Kidney (tissue), 22 donors: Measurements from ENCODE around the gene DYNC1LI1. TPM values are rescaled to one million over a fixed set of nuclear protein-coding genes. Genes with fewer than 3 reads are reported as not detected.

Experiments
- DNase-seq, 5 donors: peaks; one replicate each; pipeline ENCODE4 v3.0.0-alpha.2; 2013 to 2020
- FAIRE-seq: peaks from 2 replicates; lab custom pipeline; 2012; peaks lifted over from hg19 to GRCh38; lab: Jason Lieb, UNC
- H3K27ac ChIP-seq, 2 donors: one replicate each; pipeline ENCODE4 v1.7.0; 2013; ENCODE audit warnings: low read depth in 2 of 2, low read length in 2 of 2, inconsistent platforms in 1 of 2
- H3K27me3 ChIP-seq: one replicate; pipeline ENCODE4 v1.7.1; 2013; ENCODE audit warnings: low read length, inconsistent platforms; ENCODE audit not compliant: control insufficient read depth, insufficient read depth
- H3K36me3 ChIP-seq, 3 donors: one replicate each; pipeline versions ENCODE4 v1.7.0 to v1.7.1; 2013; ENCODE audit warnings: low read length in 3 of 3, control low read depth in 1 of 3, inconsistent platforms in 1 of 3; ENCODE audit not compliant: insufficient read depth in 3 of 3, control insufficient read depth in 2 of 3
- H3K4me1 ChIP-seq, 3 donors: one replicate each; pipeline versions ENCODE4 v1.7.0 to v1.7.1; 2013; ENCODE audit warnings: low read length in 3 of 3, inconsistent platforms in 1 of 3, low read depth in 1 of 3; ENCODE audit not compliant: control insufficient read depth in 2 of 3, insufficient read depth in 2 of 3
- H3K4me3 ChIP-seq, 3 donors: one replicate each; pipeline versions ENCODE4 v1.7.0 to v1.8.1; 2013; ENCODE audit warnings: low read length in 3 of 3, control low read depth in 1 of 3, inconsistent platforms in 1 of 3
- H3K9ac ChIP-seq, 3 donors: one replicate each; pipeline versions ENCODE4 v1.7.0 to v1.7.1; 2013; ENCODE audit warnings: low read length in 3 of 3, control low read depth in 1 of 3, inconsistent platforms in 1 of 3
- H3K9me3 ChIP-seq, 3 donors: one replicate each; pipeline versions ENCODE4 v1.7.0 to v1.7.1; 2013; ENCODE audit warnings: low read length in 3 of 3, control low read depth in 1 of 3, inconsistent platforms in 1 of 3; ENCODE audit not compliant: control insufficient read depth in 2 of 3, insufficient read depth in 1 of 3
- intact Hi-C: fragments of 100-400 bp; cut with DNase I; formaldehyde crosslinking; loops from one replicate; pipeline ENCODE4 v1.11.1; 2022
- long read RNA-seq, 10 donors: library from polyadenylated mRNA in 1 of 10; unstranded in 1 of 10; transcript quantifications; one replicate each; pipeline ENCODE4 v2.0.0 and lab custom pipeline, GENCODE V29; 2021 to 2026
- polyA plus RNA-seq: library from polyadenylated mRNA; stranded (reverse); fragments of 350-450 nt; fragmentation: Illumina TruSeq; extraction: RNeasy Lipid Tissue Mini Kit (QIAGEN cat#74804); gene quantifications from one replicate; pipeline ENCODE4 v1.2.3, GENCODE V29; 2014; ENCODE audit warnings: low read depth, low replicate concordance; ENCODE audit not compliant: insufficient read depth
- total RNA-seq: library from RNA; stranded (reverse); fragmentation: NEBNext Ultra II Directional; extraction: Animal tissue kit (Norgen Biotek cat#: 25700); gene quantifications from one replicate; pipeline ENCODE4 v1.2.1, GENCODE V29; 2021
- TF ChIP-seq, protein P1 (sequence below): IDR thresholded peaks from 3 replicates; pipeline ENCODE4 v1.5.1; 2012; ENCODE audit warnings: mild to moderate bottlenecking, moderate library complexity, borderline replicate concordance; ENCODE audit not compliant: insufficient read depth; ENCODE audit errors: extremely low read depth
- donor health status: control.
- donor health status: control.
- donor health status: control.
- donor health status: control.
- donor health status: control.
- donor health status: DM: yes; HTN: yes; CAD: no.
- donor health status: Normal renal cell carcinoma (clear cell type).

The DYNC1LI1 gene
- 28.2 TPM for total RNA-seq
- polyA plus RNA-seq = 24.3 TPM
- long read RNA-seq, donor 1, transcript DYNC1LI1-201 (13 exons, 2,504 nt) = major isoform, 7 of 10 reads
- long read RNA-seq, donor 1, partial matches to known transcripts = 0 of 10 reads
- long read RNA-seq, donor 1, other reads (novel, unspliced or antisense) = 0 of 10 reads
- long read RNA-seq, donor 2, transcript DYNC1LI1-201 (13 exons, 2,504 nt) = major isoform, 7 of 18 reads
- long read RNA-seq, donor 2, partial matches to known transcripts = 7 of 18 reads
- long read RNA-seq, donor 2, other reads (novel, unspliced or antisense) = 0 of 18 reads
- long read RNA-seq, donor 3, transcript DYNC1LI1-201 (13 exons, 2,504 nt) = minor isoform, 5 of 31 reads
- long read RNA-seq, donor 3, transcript DYNC1LI1-207 (3 exons, 814 nt) = major isoform, 6 of 31 reads
- long read RNA-seq, donor 3, partial matches to known transcripts = 20 of 31 reads
- long read RNA-seq, donor 3, other reads (novel, unspliced or antisense) = 0 of 31 reads
- long read RNA-seq, donor 4, partial matches to known transcripts = 12 of 14 reads
- long read RNA-seq, donor 4, other reads (novel, unspliced or antisense) = 0 of 14 reads
- long read RNA-seq, donor 5 = 0 reads
- long read RNA-seq, donor 6, partial matches to known transcripts = 0 of 6 reads
- long read RNA-seq, donor 6, other reads (novel, unspliced or antisense) = 0 of 6 reads
- long read RNA-seq, donor 7, transcript DYNC1LI1-201 (13 exons, 2,504 nt) = major isoform, 23 of 35 reads
- long read RNA-seq, donor 7, partial matches to known transcripts = 4 of 35 reads
- long read RNA-seq, donor 7, other reads (novel, unspliced or antisense) = 6 of 35 reads
- long read RNA-seq, donor 8, transcript DYNC1LI1-207 (3 exons, 814 nt) = major isoform, 7 of 9 reads
- long read RNA-seq, donor 8, partial matches to known transcripts = 0 of 9 reads
- long read RNA-seq, donor 8, other reads (novel, unspliced or antisense) = 0 of 9 reads
- long read RNA-seq, donor 9, partial matches to known transcripts = 0 of 7 reads
- long read RNA-seq, donor 9, other reads (novel, unspliced or antisense) = 0 of 7 reads
- long read RNA-seq, donor 10, partial matches to known transcripts = 0 of 7 reads
- long read RNA-seq, donor 10, other reads (novel, unspliced or antisense) = 0 of 7 reads

DNA sequence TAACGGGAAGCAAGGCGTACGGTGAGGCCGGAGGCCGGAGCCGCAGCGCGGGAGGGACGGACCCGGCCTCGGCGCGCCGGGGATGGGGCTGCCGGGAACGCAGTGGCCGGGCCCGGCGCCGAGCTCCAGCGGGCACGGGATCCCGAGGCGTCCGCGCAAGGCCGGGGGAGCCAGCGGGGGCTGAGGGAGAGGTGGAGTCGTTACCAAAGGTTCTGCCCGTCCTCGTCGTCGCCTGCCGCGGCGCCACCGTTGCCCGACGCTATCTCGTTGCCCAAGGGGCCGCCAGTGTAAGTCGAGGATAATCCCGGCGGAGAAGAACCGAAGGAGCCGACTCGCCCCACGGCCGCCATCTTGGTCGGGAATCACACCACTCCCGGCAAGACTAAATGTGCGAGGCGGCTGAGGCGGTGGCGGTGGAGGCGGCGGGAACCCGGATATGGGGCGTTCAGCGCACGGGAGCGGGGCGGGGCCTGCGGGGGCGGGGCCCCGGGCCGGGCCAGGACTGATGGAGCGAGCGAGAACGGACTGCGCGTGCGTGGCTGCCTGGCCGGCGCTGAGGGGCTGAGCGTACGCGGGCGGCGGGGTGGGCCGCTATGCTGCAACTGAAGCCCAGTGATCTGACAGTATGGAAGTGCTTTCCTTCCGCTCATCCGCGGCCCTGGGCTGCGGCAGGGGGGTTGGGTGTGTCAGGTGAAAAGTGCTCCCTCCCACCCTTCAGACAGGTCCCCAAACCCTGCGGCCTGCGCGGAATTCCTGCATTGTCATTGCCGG is at the start of gene DYNC1LI1:
Gene DYNC1LI1, minus strand, starts transcription at position 438 of the 771 bp plus-strand sequence. Its CDS starts 88 bp downstream, at position 350.
- Histone ChIP-seq H3K4me3 (peak within 1 kb of the TSS; percentile 85 to 87 (median 86)), H3K27ac (peak within 1 kb of the TSS; percentile 98 to 99), H3K9ac (peak within 1 kb of the TSS; percentile 57 to 79 (median 76)), H3K36me3 (no peaks in the 10 kb centered on the region), H3K27me3 (no peaks in the 10 kb centered on the region), H3K9me3 (no peaks in the 10 kb centered on the region), H3K4me1 (no peaks in the 10 kb centered on the region)
- FAIRE-seq (no peak), DNase-seq (peak; percentile 96 to 98 (median 97))
- TF ChIP-seq, protein P1, sequence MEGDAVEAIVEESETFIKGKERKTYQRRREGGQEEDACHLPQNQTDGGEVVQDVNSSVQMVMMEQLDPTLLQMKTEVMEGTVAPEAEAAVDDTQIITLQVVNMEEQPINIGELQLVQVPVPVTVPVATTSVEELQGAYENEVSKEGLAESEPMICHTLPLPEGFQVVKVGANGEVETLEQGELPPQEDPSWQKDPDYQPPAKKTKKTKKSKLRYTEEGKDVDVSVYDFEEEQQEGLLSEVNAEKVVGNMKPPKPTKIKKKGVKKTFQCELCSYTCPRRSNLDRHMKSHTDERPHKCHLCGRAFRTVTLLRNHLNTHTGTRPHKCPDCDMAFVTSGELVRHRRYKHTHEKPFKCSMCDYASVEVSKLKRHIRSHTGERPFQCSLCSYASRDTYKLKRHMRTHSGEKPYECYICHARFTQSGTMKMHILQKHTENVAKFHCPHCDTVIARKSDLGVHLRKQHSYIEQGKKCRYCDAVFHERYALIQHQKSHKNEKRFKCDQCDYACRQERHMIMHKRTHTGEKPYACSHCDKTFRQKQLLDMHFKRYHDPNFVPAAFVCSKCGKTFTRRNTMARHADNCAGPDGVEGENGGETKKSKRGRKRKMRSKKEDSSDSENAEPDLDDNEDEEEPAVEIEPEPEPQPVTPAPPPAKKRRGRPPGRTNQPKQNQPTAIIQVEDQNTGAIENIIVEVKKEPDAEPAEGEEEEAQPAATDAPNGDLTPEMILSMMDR = no peak
- intact Hi-C loops = no loop called here

DNA sequence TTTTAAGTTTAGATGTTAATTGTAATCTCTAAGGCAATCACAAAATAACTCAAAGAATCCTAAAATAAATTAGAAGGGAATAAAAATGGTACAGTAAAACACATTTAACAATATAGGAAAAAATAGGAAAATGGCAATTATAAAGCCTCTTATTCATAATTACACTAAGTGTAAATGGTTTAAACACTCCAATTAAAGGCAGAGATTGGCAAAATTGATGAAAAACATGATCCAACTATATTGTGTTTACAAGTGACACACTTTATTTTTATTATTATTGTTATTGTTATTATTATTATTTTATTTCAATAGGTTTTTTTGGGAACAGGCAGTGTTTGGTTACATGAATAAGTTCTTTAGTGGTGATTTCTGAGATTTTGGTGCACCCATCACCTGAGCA is 48.7 kb upstream of the DYNC1LI1 start:
- FAIRE-seq (peak; percentile 23), DNase-seq (no peak)
- TF ChIP-seq, protein P1 = no peak
- intact Hi-C loops = no loop called here
- Histone ChIP-seq H3K4me1 (no peaks in the 10 kb centered on the region), H3K9me3 (peaks cover 0 to 5% (median 0%) of the 10 kb centered on the region in 3 donors), H3K9ac (no peak overlapping the region), H3K27me3 (no peaks in the 10 kb centered on the region), H3K27ac (no peak overlapping the region), H3K36me3 (no peaks in the 10 kb centered on the region), H3K4me3 (no peak overlapping the region)

GRCh38 chr3:32616267-32616962 is 45.8 kb upstream of the DYNC1LI1 start:
- no peak for FAIRE-seq
- no peaks in the 10 kb centered on the region for H3K4me1 ChIP-seq
- H3K36me3 ChIP-seq = no peaks in the 10 kb centered on the region
- DNase-seq = no peak
- H3K9me3 ChIP-seq = peaks cover 0 to 5% (median 0%) of the 10 kb centered on the region in 3 donors
- H3K27me3 ChIP-seq = no peaks in the 10 kb centered on the region
- H3K9ac ChIP-seq = no peak overlapping the region
- no peak overlapping the region for H3K4me3 ChIP-seq
- no peak overlapping the region for H3K27ac ChIP-seq
- intact Hi-C loops = no loop called here
- TF ChIP-seq, protein P1 = no peak
